Sigmoid colon (tissue), 7 donors: ENCODE data around the gene STRN4. TPM values are rescaled to one million over a fixed set of nuclear protein-coding genes. Genes with fewer than 3 reads are reported as not detected.

ENCODE experiments used
- DNase-seq: peaks from one replicate; pipeline ENCODE4 v3.0.0-alpha.2; 2019
- H3K27ac ChIP-seq, 4 donors: fragments of 200-600 bp; sonication (generic); one replicate each; pipeline ENCODE4 v1.5.1; 2016 to 2019; ENCODE audit warnings: mild to moderate bottlenecking in 1 of 4
- H3K27me3 ChIP-seq, 3 donors: fragments of 200-600 bp; sonication (generic); one replicate each; pipeline ENCODE4 v1.5.1; 2019; ENCODE audit warnings: mild to moderate bottlenecking in 1 of 3
- H3K36me3 ChIP-seq, 4 donors: fragments of 200-600 bp; sonication (generic); one replicate each; pipeline ENCODE4 v1.5.1; 2016 to 2019
- H3K4me1 ChIP-seq, 4 donors: fragments of 200-600 bp; sonication (generic); one replicate each; pipeline ENCODE4 v1.5.1; 2017 to 2019
- H3K4me3 ChIP-seq, 4 donors: fragments of 200-600 bp; sonication (generic); one replicate each; pipeline ENCODE4 v1.5.1; 2017 to 2019; ENCODE audit warnings: mild to moderate bottlenecking in 2 of 4, moderate library complexity in 1 of 4
- H3K9me3 ChIP-seq, 4 donors: fragments of 200-600 bp in 3 of 4; sonication (generic) in 3 of 4; one replicate each; pipeline versions ENCODE4 v1.5.1 to v1.6.1; 2013 to 2019
- EP300 ChIP-seq, 4 donors: sonication (generic); formaldehyde crosslinking; IDR thresholded peaks; one replicate each; pipeline ENCODE4 v1.6.1; 2017; ENCODE audit warnings: antibody characterized with exemption in 4 of 4
- POLR2A ChIP-seq, 2 donors: fragments of 450-650 bp; IDR thresholded peaks; one replicate each; pipeline ENCODE4 v1.6.1; 2016; ENCODE audit warnings: antibody characterized with exemption in 2 of 2, mild to moderate bottlenecking in 2 of 2, moderate library complexity in 2 of 2
- POLR2AphosphoS5 ChIP-seq, 4 donors: sonication (generic); formaldehyde crosslinking; IDR thresholded peaks; one replicate each; pipeline ENCODE4 v1.6.1; 2017; ENCODE audit warnings: antibody characterized with exemption in 4 of 4
- WGBS, 2 donors: extraction: QIAGEN DNeasy Blood & Tissue Kit; methylation state at CpG; one replicate each; pipeline ENCODE4 v1.1.7; 2013; 5-methylcytosine and 5-hydroxymethylcytosine counted together
- intact Hi-C: fragments of 100-400 bp; cut with DNase I; formaldehyde crosslinking; loops from one replicate; pipeline ENCODE4 v1.15.1; 2023
- polyA plus RNA-seq, 3 donors: library from polyadenylated mRNA; stranded (reverse); fragments of 200-250 nt; gene quantifications; one replicate each; pipeline ENCODE4 v1.2.3, GENCODE V29; 2013
- total RNA-seq, 4 donors: library from RNA; depleted of rRNA; stranded (reverse); fragments of >200 nt; gene quantifications; one replicate each; pipeline ENCODE4 v1.1.0, GENCODE V29; 2016
- TF ChIP-seq, protein P1 (sequence below), 4 experiments: fragments of 450-650 bp in 3 of 4; fragments of 200-600 bp in 1 of 4; IDR thresholded peaks; one replicate each; pipeline ENCODE4 v1.5.1; 2016 to 2019; ENCODE audit warnings: antibody characterized with exemption in 4 of 4, mild to moderate bottlenecking in 3 of 4, moderate library complexity in 2 of 4
- donor health status: healthy with polysubstance abuse.
- donor health status: Bipolar disorder and iron deficiency.
- donor health status: healthy.

STRN4 gene
- total and polyA plus RNA-seq, 7 donors: 42.5 to 63.4 (median 51.8) TPM

DNA sequence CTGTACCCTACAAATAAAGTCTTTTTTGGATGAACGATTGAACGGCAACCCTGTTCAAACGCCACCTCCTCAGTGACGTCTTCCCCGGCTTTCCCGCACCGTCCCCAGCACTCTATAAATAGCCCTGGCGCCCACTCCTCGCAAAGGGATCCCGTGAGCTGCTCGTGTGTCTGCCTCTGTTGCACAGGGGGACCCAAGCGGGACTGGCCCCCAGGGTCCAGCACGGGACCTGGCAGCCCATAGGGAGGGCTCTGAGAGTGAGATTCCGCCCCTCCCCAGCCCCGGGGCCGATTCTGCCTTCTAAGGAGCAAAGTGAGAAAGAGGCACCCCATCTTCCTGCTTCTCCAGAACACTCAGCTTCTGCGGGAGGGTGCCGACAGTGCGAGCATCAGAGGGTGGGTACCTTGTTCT, 8.5 kb downstream of the STRN4 start:
- no peak overlapping the region for H3K27ac ChIP-seq
- no peaks in the 10 kb centered on the region for H3K27me3 ChIP-seq
- 87 to 89% methylated on average over 19 of the region's 19 CpGs for WGBS, 2 donors
- H3K9me3 ChIP-seq: no peaks in the 10 kb centered on the region
- DNase-seq: no peak
- H3K36me3 ChIP-seq: peaks cover 13 to 55% (median 31%) of the 10 kb centered on the region in 4 donors
- H3K4me1 ChIP-seq: peaks cover 0 to 41% (median 40%) of the 10 kb centered on the region in 4 donors
- no peak overlapping the region for H3K4me3 ChIP-seq
- TF ChIP-seq POLR2AphosphoS5 (IDR thresholded peaks at IDR 0.05): no peak
- no peak for TF ChIP-seq EP300 (IDR thresholded peaks at IDR 0.05)
- intact Hi-C loops: no loop called here

- no peak overlapping the region for H3K4me3 ChIP-seq
- H3K4me1 ChIP-seq: peaks cover 0 to 37% (median 35%) of the 10 kb centered on the region in 4 donors
- TF ChIP-seq EP300 (IDR thresholded peaks at IDR 0.05): no peak
- TF ChIP-seq POLR2A (IDR thresholded peaks at IDR 0.05): no peak
- TF ChIP-seq POLR2AphosphoS5 (IDR thresholded peaks at IDR 0.05): no peak
- TF ChIP-seq, protein P1, sequence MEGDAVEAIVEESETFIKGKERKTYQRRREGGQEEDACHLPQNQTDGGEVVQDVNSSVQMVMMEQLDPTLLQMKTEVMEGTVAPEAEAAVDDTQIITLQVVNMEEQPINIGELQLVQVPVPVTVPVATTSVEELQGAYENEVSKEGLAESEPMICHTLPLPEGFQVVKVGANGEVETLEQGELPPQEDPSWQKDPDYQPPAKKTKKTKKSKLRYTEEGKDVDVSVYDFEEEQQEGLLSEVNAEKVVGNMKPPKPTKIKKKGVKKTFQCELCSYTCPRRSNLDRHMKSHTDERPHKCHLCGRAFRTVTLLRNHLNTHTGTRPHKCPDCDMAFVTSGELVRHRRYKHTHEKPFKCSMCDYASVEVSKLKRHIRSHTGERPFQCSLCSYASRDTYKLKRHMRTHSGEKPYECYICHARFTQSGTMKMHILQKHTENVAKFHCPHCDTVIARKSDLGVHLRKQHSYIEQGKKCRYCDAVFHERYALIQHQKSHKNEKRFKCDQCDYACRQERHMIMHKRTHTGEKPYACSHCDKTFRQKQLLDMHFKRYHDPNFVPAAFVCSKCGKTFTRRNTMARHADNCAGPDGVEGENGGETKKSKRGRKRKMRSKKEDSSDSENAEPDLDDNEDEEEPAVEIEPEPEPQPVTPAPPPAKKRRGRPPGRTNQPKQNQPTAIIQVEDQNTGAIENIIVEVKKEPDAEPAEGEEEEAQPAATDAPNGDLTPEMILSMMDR (IDR thresholded peaks at IDR 0.05): no peak
- WGBS, 2 donors: 80 to 85% methylated on average over 7 of the region's 7 CpGs
- no peaks in the 10 kb centered on the region for H3K27me3 ChIP-seq
- no peak for DNase-seq
- no peak overlapping the region for H3K27ac ChIP-seq
- H3K9me3 ChIP-seq: no peaks in the 10 kb centered on the region
- H3K36me3 ChIP-seq: peaks cover 13 to 60% (median 36%) of the 10 kb centered on the region in 4 donors
- intact Hi-C loops: no loop called here
These were observed 9.0 kb downstream of the STRN4 start for GRCh38 chr19:46737298-46737654.

DNA sequence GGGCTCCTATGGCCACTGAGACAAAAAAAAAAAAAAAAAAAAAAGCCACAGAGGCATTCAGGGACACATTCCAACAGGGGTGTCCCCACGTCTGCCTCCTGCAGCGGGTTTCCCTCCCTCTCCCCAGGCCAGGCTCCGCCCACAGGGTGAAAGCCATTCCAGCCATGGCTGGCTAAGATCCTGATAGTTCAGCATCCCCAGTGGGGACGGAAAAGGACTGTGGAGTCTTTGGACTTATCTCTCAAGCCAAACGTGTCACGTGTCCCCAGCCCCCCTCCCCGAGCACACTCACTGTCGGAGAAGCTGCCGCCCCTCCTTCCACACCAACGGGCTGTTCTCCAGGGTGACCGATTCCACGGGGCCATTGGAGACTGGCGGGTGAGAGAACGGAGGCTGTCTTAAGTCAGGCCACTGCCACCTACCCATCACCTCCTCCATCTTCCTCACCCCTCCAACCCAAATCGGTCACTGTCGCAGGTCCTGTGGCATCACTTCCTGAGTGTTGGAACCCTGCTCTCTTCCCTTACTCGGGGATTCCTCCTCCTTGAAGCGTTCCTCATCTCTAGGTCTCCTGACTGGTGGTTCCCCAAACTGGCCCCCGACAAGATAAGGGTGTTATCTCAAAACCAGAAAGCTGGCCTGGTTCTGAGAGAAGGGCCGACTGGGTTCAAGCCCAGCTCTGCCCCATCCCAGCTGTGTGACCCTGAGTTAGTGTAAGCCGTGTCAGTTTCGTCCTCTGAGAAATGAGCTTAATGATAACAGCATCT, 9.5 kb downstream of the STRN4 start:
- no peak for DNase-seq
- TF ChIP-seq EP300 (IDR thresholded peaks at IDR 0.05) (no peak), POLR2A (IDR thresholded peaks at IDR 0.05) (no peak), POLR2AphosphoS5 (IDR thresholded peaks at IDR 0.05) (no peak)
- TF ChIP-seq, protein P1 (IDR thresholded peaks at IDR 0.05): no peak
- no peaks in the 10 kb centered on the region for H3K9me3 ChIP-seq
- intact Hi-C loops: no loop called here
- H3K27ac ChIP-seq: peak overlapping the region in 2 of 4 donors; percentile 7 to 22
- H3K4me3 ChIP-seq: no peak overlapping the region
- H3K27me3 ChIP-seq: no peaks in the 10 kb centered on the region
- WGBS, 2 donors: 83 to 85% methylated on average over 22 of the region's 22 CpGs
- peaks cover 0 to 32% (median 29%) of the 10 kb centered on the region in 4 donors for H3K4me1 ChIP-seq
- H3K36me3 ChIP-seq: peaks cover 13 to 65% (median 39%) of the 10 kb centered on the region in 4 donors

DNA sequence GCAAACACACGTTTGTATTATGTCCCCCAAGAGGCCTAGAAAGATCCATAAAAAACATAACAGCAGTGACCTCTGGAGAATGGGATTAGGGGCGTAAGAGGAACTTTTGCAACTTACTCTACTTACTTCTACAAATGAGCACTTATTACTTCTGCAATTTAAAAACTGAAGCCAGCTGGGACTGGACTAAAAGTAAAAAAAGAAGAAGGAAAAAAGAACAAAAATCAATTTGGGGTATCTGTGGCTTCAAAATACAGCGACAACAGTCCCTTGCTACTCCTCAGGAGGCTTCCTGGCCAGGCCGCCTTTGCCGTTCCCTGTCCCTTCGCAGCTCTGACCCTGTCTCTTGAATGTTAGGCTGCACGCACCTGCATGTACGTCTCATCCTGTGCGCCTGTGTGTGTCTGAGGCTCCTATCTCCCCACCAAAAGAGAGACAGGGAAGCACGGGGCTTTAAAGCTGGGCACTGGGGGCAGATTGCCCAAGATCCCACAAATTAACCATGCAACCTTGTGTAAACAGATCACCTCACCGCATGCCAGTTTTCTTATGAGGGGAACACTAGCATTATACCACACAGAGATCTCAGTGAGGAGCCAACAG, 12.5 kb downstream of the STRN4 start:
- DNase-seq: no peak
- peak overlapping the region in 1 of 4 donors; percentile 33 for H3K27ac ChIP-seq
- no peaks in the 10 kb centered on the region for H3K27me3 ChIP-seq
- peaks cover 31 to 93% (median 64%) of the 10 kb centered on the region in 4 donors for H3K36me3 ChIP-seq
- H3K9me3 ChIP-seq: no peaks in the 10 kb centered on the region
- H3K4me1 ChIP-seq: peaks cover 0 to 14% (median 7%) of the 10 kb centered on the region in 4 donors
- WGBS, 2 donors: 85 to 88% methylated on average over 11 of the region's 11 CpGs
- intact Hi-C loops: no loop called here
- H3K4me3 ChIP-seq: no peak overlapping the region
- TF ChIP-seq, protein P1 (IDR thresholded peaks at IDR 0.05): no peak
- TF ChIP-seq POLR2AphosphoS5 (IDR thresholded peaks at IDR 0.05): no peak

GRCh38 chr19:46732966-46733689, 13.1 kb downstream of the STRN4 start:
- H3K27me3 ChIP-seq: no peaks in the 10 kb centered on the region
- H3K27ac ChIP-seq: peak overlapping the region in 2 of 4 donors; percentile 24 to 33
- no peak overlapping the region for H3K4me3 ChIP-seq
- no peak for DNase-seq
- intact Hi-C loops: no loop called here
- H3K9me3 ChIP-seq: no peaks in the 10 kb centered on the region
- H3K4me1 ChIP-seq: peaks cover 0 to 16% (median 12%) of the 10 kb centered on the region in 4 donors
- WGBS, 2 donors: 89 to 90% methylated on average over 23 of the region's 23 CpGs
- no peak for TF ChIP-seq EP300 (IDR thresholded peaks at IDR 0.05)
- TF ChIP-seq, protein P1 (IDR thresholded peaks at IDR 0.05): no peak
- no peak for TF ChIP-seq POLR2AphosphoS5 (IDR thresholded peaks at IDR 0.05)
- TF ChIP-seq POLR2A (IDR thresholded peaks at IDR 0.05): no peak
- peaks cover 34 to 96% (median 65%) of the 10 kb centered on the region in 4 donors for H3K36me3 ChIP-seq
